Brain microvascular endothelial cell (primary cell): ENCODE data around the gene RTCB.

Source experiments
- DNase-seq: peaks from one replicate; pipeline ENCODE4 v3.0.0-alpha.2; 2020
- H3K27ac ChIP-seq: fragments of 250-450 bp; sonication (Bioruptor Pico); 2 replicates; pipeline ENCODE4 v1.5.1; 2020; ENCODE audit warnings: mild to moderate bottlenecking, moderate library complexity
- H3K27me3 ChIP-seq: fragments of 250-450 bp; sonication (Bioruptor Pico); replicated peaks from 2 replicates; pipeline ENCODE4 v1.5.1; 2020; ENCODE audit warnings: mild to moderate bottlenecking
- H3K36me3 ChIP-seq: fragments of 250-450 bp; sonication (Bioruptor Pico); replicated peaks from 2 replicates; pipeline ENCODE4 v1.5.1; 2020; ENCODE audit warnings: mild to moderate bottlenecking
- H3K4me3 ChIP-seq: 2 replicates; pipeline ENCODE4 v1.5.1; 2011; ENCODE audit warnings: low read depth, mild to moderate bottlenecking, control low read depth, low read length, moderate library complexity
- in situ Hi-C: cut with HindIII; loops from 2 replicates; pipeline ENCODE4 v1.10.0; 2017; ENCODE audit warnings: low sequenced_read_pairs, low pct_ligation_motif_present
- TF ChIP-seq, protein P1 (sequence below): IDR thresholded peaks from 2 replicates; pipeline ENCODE4 v1.5.1; 2011; ENCODE audit warnings: low read depth, mild to moderate bottlenecking, moderate library complexity, low read length, control low read depth, inconsistent platforms; ENCODE audit errors: missing control alignments

The RTCB gene

DNA sequence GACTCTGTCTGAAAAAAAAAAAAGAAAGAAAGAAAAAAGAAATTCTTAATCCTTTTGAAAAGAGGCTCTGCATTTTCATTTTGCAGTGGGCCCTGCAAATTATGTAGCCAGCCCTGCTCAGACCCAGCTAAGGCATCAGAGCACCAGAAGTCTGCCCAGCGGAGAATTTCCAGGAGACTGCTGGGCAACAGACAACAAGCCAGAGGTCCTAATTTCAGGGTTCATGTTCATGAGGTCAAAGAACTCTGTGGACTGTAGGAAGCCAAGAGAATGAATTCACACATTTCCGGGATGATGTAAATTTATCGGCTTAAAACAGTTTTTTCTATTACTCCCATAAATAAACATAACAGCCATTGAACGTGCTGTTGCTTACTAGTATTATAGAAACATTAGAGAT lies 14.8 kb upstream of the RTCB start:
- H3K27me3 ChIP-seq, result no peaks in the 10 kb centered on the region
- TF ChIP-seq, protein P1, sequence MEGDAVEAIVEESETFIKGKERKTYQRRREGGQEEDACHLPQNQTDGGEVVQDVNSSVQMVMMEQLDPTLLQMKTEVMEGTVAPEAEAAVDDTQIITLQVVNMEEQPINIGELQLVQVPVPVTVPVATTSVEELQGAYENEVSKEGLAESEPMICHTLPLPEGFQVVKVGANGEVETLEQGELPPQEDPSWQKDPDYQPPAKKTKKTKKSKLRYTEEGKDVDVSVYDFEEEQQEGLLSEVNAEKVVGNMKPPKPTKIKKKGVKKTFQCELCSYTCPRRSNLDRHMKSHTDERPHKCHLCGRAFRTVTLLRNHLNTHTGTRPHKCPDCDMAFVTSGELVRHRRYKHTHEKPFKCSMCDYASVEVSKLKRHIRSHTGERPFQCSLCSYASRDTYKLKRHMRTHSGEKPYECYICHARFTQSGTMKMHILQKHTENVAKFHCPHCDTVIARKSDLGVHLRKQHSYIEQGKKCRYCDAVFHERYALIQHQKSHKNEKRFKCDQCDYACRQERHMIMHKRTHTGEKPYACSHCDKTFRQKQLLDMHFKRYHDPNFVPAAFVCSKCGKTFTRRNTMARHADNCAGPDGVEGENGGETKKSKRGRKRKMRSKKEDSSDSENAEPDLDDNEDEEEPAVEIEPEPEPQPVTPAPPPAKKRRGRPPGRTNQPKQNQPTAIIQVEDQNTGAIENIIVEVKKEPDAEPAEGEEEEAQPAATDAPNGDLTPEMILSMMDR, result no peak
- no peak overlapping the region for H3K4me3 ChIP-seq
- no peak overlapping the region for H3K27ac ChIP-seq
- in situ Hi-C loops, result no loop called here
- H3K36me3 ChIP-seq, result no peaks in the 10 kb centered on the region
- DNase-seq, result no peak

DNA sequence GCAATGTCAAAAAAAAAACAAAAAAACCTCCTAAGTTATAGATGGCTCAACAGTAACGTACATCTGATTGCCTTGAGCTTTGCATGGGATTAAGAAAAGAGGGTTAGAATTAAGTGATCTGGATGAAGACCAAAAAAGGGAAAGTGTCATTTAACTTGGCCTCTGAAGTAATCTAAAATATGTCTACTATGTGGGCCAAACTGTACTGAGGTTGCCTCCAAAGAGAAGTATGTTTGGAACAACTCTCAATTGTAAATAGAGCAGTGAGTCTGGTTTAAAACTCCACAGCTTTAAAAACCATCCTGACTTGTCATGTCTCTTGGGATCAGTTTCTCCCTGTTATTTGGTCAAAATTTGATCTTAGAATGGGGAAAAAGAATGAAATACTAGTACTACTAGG lies 11.6 kb upstream of the RTCB start:
- no peak for DNase-seq
- H3K4me3 ChIP-seq, result no peak overlapping the region
- in situ Hi-C loops, result no loop called here
- H3K36me3 ChIP-seq, result no peaks in the 10 kb centered on the region
- H3K27me3 ChIP-seq, result no peaks in the 10 kb centered on the region
- TF ChIP-seq, protein P1, result no peak
- H3K27ac ChIP-seq, result no peak overlapping the region

DNA sequence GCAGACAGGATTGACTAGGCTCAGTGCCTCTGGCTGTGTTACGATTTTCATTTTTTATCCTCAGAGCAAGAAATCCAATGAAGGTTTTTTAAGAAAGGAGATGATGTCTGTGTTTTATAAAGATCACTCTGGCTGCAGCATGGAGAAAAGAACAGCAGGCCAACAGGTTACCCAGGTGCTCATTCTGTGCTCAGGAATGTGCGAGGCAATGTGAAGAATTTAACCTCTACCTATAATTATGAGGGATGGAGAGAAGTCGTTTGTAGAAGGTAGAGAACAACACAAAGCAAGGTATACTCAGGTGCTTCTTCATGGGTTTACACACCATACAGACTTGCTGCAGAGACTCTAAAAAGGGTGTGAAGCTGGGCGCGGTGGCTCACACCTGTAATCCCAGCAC lies 10.0 kb upstream of the RTCB start:
- Histone ChIP-seq H3K27ac (no peak overlapping the region), H3K4me3 (no peak overlapping the region), H3K27me3 (no peaks in the 10 kb centered on the region), H3K36me3 (no peaks in the 10 kb centered on the region)
- in situ Hi-C loops, result no loop called here
- TF ChIP-seq, protein P1, result no peak
- no peak for DNase-seq

DNA sequence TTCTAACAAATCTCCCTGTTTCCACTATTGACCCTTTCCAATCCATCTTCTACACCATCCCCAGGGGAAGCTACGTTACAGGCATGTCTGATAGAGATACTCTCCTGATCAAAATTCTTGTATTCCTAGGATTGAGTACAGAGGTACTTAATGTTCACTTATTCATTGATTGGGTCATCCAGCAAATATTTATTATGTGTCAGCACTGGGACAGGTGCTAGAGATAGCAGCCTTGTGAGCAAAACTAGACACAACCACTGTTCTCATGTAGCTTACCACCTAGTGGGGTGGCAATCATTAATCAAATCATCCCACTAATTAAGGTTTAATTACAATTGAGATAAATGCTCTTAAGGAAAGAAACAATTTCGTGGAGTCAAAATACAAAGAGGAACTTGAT lies 9.4 kb upstream of the RTCB start:
- no peak for DNase-seq
- TF ChIP-seq, protein P1, result no peak
- in situ Hi-C loops, result no loop called here
- no peak overlapping the region for H3K27ac ChIP-seq
- H3K36me3 ChIP-seq, result no peaks in the 10 kb centered on the region
- H3K4me3 ChIP-seq, result no peak overlapping the region
- H3K27me3 ChIP-seq, result no peaks in the 10 kb centered on the region

DNA sequence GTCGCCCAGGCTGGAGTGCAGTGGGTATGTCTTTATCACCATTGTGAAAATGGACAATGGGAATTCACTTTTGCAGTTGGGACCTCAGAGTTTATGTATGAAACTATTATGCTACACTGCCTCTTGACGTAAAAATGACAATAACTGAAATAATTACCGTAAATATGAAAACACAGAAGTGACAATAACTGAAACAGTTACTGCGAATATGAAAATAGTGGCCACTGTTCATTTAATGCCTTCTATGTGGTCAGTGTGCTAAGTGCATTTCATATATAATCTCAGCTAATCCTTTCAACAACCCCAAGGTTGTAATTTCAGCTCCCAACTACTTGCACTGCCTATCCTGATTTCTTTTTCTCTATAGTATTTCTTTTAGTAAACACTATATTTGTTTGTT lies 5.9 kb upstream of the RTCB start:
- Histone ChIP-seq H3K27me3 (no peaks in the 10 kb centered on the region), H3K27ac (no peak overlapping the region), H3K36me3 (no peaks in the 10 kb centered on the region), H3K4me3 (no peak overlapping the region)
- in situ Hi-C loops, result no loop called here
- TF ChIP-seq, protein P1, result no peak
- no peak for DNase-seq

DNA sequence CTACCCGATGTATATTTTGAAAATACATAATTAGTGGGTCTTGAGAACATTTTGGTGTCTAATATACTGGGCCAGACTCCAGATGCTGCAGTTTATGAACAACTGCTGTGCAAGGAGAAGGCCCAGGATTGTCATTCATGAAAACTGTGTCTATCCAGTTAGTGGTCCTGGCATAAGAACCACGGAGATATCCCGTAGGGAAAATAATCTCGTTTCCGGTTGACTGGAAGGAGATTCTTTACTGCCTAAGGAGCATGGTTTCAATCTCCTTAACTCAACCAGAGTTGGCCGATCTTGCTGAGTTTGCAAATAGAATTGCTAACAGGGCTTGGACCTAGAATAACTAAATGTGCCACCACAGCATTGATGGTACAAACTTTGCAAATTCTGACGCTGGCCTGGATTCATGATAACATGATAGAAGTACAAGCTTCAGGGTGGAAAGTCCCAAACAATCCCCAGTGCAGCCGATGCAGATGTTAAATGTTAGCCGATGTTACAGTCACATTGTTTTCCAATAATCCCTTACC lies 4.6 kb upstream of the RTCB start:
- TF ChIP-seq, protein P1, result no peak
- H3K4me3 ChIP-seq, result no peak overlapping the region
- DNase-seq, result no peak
- H3K27me3 ChIP-seq, result no peaks in the 10 kb centered on the region
- in situ Hi-C loops, result no loop called here
- no peak overlapping the region for H3K27ac ChIP-seq
- no peaks in the 10 kb centered on the region for H3K36me3 ChIP-seq
